ENCODE data around the gene ADORA1.

The ADORA1 gene

DNA sequence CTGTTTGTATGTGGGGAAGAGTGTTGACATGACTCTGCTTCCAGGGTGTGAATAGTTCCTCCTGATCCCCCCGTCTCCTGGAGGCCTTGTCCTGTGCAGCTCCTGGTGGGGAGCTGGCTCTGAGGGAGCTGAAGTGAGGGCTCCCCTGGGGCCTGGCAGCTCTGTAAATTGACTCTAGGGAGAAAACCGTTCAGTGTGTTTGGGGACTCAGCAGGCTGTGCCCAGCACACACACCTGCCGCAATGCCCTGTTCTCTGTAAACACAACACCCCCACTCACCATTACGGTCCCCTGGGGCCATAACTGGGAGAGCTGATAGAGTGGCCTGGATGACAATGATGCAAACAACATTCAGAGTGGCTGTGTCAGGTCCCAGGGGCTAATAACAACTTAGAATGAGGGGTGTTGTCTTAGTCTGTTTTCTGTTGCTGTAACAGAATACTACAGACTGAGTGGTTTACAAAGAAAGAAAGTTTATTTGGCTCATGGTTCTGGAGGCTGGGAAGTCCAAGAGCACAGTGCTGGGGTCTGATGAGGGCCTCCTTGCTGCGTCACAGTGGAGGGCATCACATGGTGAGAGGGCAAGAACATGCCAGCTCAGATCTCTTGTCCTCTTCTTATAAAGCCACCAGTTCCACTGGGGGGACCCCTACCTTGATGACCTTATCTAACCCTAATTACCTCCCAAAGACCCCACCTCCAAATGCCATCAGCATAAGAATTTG lies 15.3 kb downstream of the ADORA1 start:
- no peak for DNase-seq

DNA sequence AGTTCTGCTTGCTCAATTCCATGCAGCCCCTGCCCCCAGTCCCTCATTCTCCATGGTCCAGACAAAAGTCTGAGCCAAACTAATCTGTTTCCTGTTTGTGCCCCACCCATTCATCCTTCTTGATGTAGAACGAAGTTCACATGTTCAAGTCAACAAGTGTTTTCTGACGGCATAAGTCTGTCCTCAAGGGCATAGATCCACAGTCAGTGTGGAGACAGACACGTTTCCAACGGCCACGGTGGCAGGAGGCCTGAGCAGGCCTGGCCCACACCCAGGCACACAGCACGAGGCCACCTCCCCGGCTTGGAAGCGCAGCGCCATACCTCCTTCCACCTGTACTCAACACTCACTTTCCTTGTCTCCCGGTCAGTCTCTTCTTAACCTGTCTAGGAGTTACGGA lies 16.1 kb downstream of the ADORA1 start:
- DNase-seq, result no peak

DNA sequence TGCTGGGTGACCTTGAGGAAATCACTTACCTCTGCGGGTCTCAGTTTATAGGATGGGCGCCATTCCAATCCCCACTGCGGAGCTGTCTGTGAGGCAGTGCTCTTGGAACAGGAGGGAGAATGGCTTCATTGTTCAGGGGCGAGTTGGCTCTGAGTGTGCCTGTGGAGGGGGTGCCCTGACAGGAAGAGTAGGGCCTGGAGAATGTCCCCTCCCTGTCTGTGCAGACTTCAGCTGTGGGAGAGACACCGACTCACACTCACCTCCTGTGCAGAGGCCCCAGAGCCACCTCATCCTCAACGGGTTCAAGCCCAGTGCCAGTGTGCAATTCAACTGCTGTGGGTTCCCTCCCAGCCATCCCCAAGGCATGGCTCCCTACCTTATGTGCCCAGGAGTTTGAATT lies 17.1 kb downstream of the ADORA1 start:
- no peak for DNase-seq

- DNase-seq, result no peak
Measured at GRCh38 chr1:203145321-203146041, 18.0 kb downstream of the ADORA1 start.

DNA sequence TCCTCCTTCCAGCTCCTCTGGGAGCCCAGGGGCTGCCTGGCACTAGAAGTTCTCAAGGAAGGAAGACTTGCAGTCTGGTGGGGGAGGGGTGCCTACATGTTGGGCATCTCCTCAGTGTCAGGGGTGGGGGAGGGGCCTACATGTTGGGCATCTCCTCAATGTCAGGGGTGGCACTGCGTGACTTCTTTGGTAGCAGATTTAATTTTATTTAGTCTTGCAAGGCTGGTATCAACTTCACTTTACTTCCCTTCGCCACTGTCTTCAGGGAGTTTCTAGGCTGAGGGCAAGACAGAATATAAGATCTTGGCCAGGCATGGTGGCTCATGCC lies 18.5 kb downstream of the ADORA1 start:
- DNase-seq, result no peak

DNA sequence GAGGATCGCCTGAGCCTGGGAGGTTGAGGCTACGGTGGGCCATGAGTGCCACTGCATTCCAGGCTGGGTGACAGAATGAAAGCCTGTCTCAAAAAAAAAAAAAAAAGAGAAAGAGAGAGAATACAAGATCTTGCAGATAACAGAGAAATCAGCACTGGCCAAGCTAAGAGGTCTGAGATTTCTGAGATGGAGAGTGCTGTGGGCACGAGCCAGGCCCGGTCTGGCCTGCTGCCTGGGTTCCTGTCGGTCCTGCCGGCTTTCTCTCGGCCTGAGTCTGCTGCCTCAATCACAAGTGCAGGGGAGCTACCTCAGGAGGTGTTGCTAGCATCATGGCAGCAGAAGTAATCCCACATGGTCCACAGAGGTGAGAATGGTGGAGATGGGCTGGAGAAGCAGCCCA lies 19.0 kb downstream of the ADORA1 start:
- DNase-seq, result no peak

- no peak for DNase-seq
Measured at GRCh38 chr1:203147376-203147775, 19.9 kb downstream of the ADORA1 start.

- no peak for DNase-seq
Measured at GRCh38 chr1:203148127-203148526, 20.6 kb downstream of the ADORA1 start.

GRCh38 chr1:203148579-203148978 lies 21.1 kb downstream of the ADORA1 start:
- DNase-seq, result no peak

DNA sequence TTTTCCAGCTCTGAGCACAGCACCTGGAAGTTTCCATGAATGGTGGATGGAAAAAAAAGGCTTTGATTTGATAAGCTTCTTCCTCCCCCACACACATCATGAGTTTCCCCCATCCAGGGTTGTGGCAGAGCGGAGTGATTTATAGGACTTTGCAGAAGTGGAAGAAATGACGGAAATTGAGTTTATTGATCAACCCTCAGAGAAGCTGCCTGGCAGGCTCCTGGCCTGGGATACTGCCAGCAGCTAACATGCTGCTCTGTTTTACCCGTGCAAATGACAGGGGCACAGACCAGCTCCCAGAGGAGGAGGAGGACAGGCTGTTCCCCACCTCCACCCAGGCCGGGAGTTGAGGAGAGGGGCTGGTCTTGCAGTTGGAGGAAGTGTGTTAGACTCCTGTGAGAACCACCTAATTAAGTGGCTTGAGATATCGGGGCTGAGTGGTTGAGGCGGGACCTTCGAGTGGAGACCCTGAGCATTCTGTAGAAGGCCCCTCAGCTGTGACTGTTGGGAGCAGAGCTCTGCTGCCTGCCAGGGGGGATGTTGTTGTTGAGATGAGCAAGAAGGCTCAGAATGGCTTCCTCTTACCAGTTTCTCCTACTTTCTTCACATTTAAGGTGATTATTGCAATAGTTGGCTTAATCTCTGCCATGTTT lies 21.8 kb downstream of the ADORA1 start:
- DNase-seq, result no peak

GRCh38 chr1:203150511-203151297 lies 23.2 kb downstream of the ADORA1 start:
- no peak for DNase-seq

GRCh38 chr1:203151362-203152157 lies 24.0 kb downstream of the ADORA1 start:
- no peak for DNase-seq

GRCh38 chr1:203152158-203153034 lies 24.9 kb downstream of the ADORA1 start:
- peak; percentile 20 for DNase-seq

- no peak for DNase-seq
Measured at GRCh38 chr1:203153051-203153988, 25.8 kb downstream of the ADORA1 start.

DNA sequence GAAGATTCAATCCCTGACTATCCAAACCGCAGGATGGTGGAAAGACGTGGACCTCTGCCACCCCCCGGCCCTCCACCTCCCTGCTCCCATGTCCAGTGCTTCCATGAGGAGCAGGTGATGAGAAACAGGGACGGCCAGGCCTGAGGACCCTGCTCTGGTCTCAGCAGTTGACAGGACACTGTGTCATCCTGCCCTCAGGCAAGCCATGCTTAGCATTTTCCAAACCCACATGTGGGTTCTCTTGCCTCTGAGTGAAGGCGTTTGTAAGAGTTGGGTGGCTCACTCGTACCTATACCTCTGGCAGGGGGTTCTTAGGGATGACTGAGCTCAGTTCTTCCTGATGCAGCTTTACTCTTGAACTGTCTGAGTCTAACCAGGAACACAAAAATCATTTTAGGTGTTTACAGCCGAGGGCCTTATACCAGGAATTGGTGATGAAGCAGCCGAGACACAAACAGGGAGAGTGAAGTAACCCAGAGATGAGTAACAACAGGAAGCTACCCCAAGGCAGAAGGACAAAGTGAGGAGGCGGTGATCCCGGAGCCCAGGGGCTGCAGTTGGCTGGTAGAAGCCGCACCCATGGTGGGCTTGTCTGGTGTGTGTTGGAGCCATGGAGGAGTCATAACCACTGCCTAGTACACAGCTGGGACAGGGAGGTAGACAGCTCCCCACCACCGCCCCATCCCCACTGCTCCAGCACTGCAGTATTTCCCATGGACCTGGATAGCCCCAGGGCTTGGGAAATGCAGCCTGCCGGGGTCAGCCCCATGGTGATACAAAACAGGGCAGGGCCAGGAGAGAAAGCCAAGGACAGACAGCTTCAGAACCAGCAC lies 26.7 kb downstream of the ADORA1 start:
- DNase-seq, result no peak

DNA sequence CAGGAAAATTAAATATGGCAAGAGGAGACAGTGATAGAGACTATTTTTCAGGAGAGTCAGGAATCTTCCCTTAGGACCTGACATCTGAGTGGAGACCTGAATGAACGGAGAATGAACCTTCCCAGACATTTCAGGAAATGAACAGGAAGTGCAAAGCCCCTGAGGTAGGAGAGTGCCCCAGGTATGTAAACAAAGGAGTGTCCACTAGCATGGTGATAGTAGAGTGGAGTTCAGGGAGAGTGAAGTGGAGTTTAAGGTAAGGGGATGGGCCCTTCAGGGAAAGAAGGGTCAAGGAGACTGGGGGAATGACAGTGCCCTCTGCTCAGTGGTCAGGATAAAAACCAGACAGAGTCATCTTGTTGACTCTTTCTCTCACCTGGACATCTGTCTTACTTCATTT lies 28.8 kb downstream of the ADORA1 start:
- no peak for DNase-seq

- no peak for DNase-seq
Measured at GRCh38 chr1:203158423-203158822, 30.9 kb downstream of the ADORA1 start.

DNA sequence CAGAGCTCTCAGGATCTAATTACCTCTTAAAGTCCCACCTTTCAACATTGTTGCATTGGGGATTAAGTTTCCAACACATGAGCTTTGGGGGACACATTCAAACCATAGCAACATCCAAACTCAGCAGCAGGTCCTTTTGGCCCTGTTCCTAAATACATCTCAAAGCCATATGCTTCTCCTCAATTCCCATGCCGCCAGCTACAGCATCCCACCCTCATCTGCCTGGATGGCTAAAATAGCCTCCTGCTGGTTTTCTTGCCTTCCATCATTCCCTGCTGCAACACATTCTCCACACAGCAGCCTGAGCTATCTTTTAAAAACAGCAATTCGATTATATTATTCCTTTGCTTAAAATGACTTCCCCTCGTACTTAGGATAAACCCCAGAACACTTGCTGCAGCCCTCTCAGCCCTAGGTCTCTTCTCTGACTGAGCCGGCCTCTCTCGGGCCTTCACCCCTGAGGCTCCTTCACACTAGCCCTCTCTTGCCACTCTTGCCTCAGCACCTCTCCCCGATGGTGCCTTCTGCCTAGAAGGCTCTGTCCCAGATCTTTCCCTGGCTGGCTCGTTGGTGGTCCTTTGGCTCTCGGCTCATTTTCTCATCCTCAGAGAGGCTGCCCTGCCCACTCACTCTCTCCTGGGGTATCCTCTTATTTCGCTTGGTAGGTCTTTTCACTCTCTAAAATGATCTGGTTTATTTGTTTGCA lies 31.6 kb downstream of the ADORA1 start:
- DNase-seq, result no peak
